Keratinocyte (primary cell): ENCODE data around the gene ANKMY1. TPM values are rescaled to one million over a fixed set of nuclear protein-coding genes. Genes with fewer than 3 reads are reported as not detected.

Experiments
- DNase-seq: peaks from one replicate; pipeline ENCODE4 v3.0.0-alpha.2; 2011; ENCODE audit warnings: low read depth, missing footprints, low spot score
- FAIRE-seq: peaks from 2 replicates; lab custom pipeline; 2011; peaks lifted over from hg19 to GRCh38; lab: Jason Lieb, UNC
- H2AFZ ChIP-seq: 2 replicates; pipeline ENCODE4 v1.6.0; 2012; ENCODE audit warnings: low read length, control low read depth, inconsistent platforms; ENCODE audit not compliant: control insufficient read depth
- H3K27ac ChIP-seq: 2 replicates; pipeline ENCODE4 v1.5.1; 2011; ENCODE audit warnings: low read length; ENCODE audit not compliant: control insufficient read depth, insufficient read depth
- H3K27me3 ChIP-seq: 3 replicates; pipeline ENCODE4 v1.6.0; 2011; ENCODE audit warnings: low read length; ENCODE audit not compliant: control insufficient read depth, insufficient read depth; ENCODE audit errors: extremely low read depth
- H3K36me3 ChIP-seq, 2 experiments: 2 replicates in 1 of 2; 3 replicates in 1 of 2; pipeline ENCODE4 v1.5.1; 2011; ENCODE audit warnings: low read length in 2 of 2, mild to moderate bottlenecking in 1 of 2; ENCODE audit not compliant: control insufficient read depth in 2 of 2, insufficient read depth in 2 of 2; ENCODE audit errors: extremely low read depth in 1 of 2
- H3K4me1 ChIP-seq: 3 replicates; pipeline ENCODE4 v1.5.1; 2011; ENCODE audit warnings: low read length; ENCODE audit not compliant: control insufficient read depth, insufficient read depth; ENCODE audit errors: extremely low read depth
- H3K4me2 ChIP-seq: 3 replicates; pipeline ENCODE4 v1.6.0; 2011; ENCODE audit warnings: low read depth, low read length; ENCODE audit not compliant: control insufficient read depth, insufficient read depth; ENCODE audit errors: extremely low read depth
- H3K4me3 ChIP-seq, 3 experiments: fragments of 200-600 bp in 1 of 3; sonication (generic) in 1 of 3; 2 replicates in 2 of 3; 3 replicates in 1 of 3; pipeline ENCODE4 v1.5.1; 2011 to 2016; ENCODE audit warnings: low read length in 3 of 3, mild to moderate bottlenecking in 3 of 3, control low read depth in 2 of 3, inconsistent platforms in 1 of 3, low read depth in 1 of 3, mixed read lengths in 1 of 3, mixed run types in 1 of 3, moderate library complexity in 1 of 3; ENCODE audit not compliant: control insufficient read depth in 2 of 3, insufficient read depth in 2 of 3; ENCODE audit errors: extremely low read depth in 1 of 3
- H3K79me2 ChIP-seq: 2 replicates; pipeline ENCODE4 v1.6.0; 2012; ENCODE audit warnings: low read length; ENCODE audit not compliant: control insufficient read depth, insufficient read depth
- H3K9ac ChIP-seq: 3 replicates; pipeline ENCODE4 v1.6.0; 2011; ENCODE audit warnings: low read length; ENCODE audit not compliant: control insufficient read depth, insufficient read depth; ENCODE audit errors: extremely low read depth
- H3K9me1 ChIP-seq: 3 replicates; pipeline ENCODE4 v1.6.0; 2011; ENCODE audit warnings: low read length; ENCODE audit not compliant: control insufficient read depth, insufficient read depth; ENCODE audit errors: extremely low read depth
- H3K9me3 ChIP-seq: 2 replicates; pipeline ENCODE4 v1.5.1; 2012; ENCODE audit warnings: low read depth, low read length; ENCODE audit not compliant: control insufficient read depth
- H4K20me1 ChIP-seq: 3 replicates; pipeline ENCODE4 v1.6.0; 2011; ENCODE audit warnings: low read length; ENCODE audit not compliant: control insufficient read depth, insufficient read depth; ENCODE audit errors: extremely low read depth
- CTCF ChIP-seq, 3 experiments: IDR thresholded peaks in 1 of 3; conservative IDR thresholded peaks in 1 of 3; optimal IDR thresholded peaks in 1 of 3; 2 replicates in 2 of 3; 3 replicates in 1 of 3; pipeline versions ENCODE3 to v1.5.1; 2011; ENCODE audit warnings: low read length in 3 of 3, mild to moderate bottlenecking in 3 of 3, moderate library complexity in 2 of 3, control low read depth in 1 of 3, inconsistent platforms in 1 of 3; ENCODE audit not compliant: insufficient read depth in 2 of 3; ENCODE audit errors: extremely low read depth in 1 of 3
- EZH2 ChIP-seq: IDR thresholded peaks from one replicate; pipeline ENCODE4 v1.6.1; 2012; ENCODE audit warnings: inconsistent platforms, mild to moderate bottlenecking, low read length, moderate library complexity
- dilution Hi-C: fragments of 300-500 bp; cut with MboI; formaldehyde crosslinking; loops from one replicate; pipeline ENCODE4 v1.7.0; 2020; ENCODE audit warnings: low sequenced_read_pairs; ENCODE audit not compliant: extremely low pct_ligation_motif_present
- polyA plus RNA-seq, 5 experiments: library from polyadenylated mRNA; depleted of rRNA in 3 of 5; stranded (reverse) in 3 of 5; stranded (forward) in 1 of 5; unstranded in 1 of 5; fragments of >200 nt; gene quantifications; 1 replicate in 1 of 5; 2 replicates in 3 of 5; 3 replicates in 1 of 5; pipeline versions ENCODE4 v1.2.1 to v1.2.3, GENCODE V29; 2011 to 2012; ENCODE audit warnings: missing spikeins in 2 of 5, low read depth in 1 of 5, low replicate concordance in 1 of 5

Gene ANKMY1
- polyA plus RNA-seq, 1 donor (not counting 4 experiments of a cell fraction or from before 2014, with no cell fraction given): 3.3 TPM

DNA sequence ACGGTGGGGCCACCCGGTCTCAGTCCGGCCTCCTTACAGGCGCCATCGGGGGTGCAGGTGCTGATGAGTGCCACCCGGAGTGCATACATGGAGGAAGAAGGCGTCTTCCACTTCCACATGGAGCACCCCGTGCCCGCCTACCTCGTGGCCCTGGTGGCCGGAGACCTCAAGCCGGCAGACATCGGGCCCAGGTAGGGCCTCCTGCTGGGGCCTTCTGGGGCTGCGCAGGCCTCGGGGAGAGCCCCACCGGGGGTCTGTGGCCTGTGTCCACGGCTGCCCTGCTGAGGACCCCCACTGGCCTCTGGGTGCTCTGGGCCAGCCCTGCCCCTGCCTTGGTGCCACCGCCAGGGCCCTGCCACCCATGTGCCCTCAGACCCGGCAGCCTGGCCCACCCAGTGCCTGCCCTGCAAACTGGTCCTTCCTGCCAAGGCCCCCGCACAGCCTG, 15.3 kb upstream of the ANKMY1 start:
- no peak for TF ChIP-seq CTCF (optimal IDR thresholded peaks at IDR 0.05 in 1 of 3, IDR thresholded peaks at IDR 0.05 in 1 of 3, conservative IDR thresholded peaks at IDR 0.05 in 1 of 3; ENCODE audit: extremely low read depth in 1 of 3, insufficient read depth in 2 of 3, low read length in 3 of 3)
- TF ChIP-seq EZH2: no peak
- no peak for DNase-seq
- dilution Hi-C loops: no loop called here

GRCh38 chr2:240572141-240573031, 14.6 kb upstream of the ANKMY1 start:
- no peak for FAIRE-seq
- dilution Hi-C loops: no loop called here
- no peak for DNase-seq
- H3K79me2 ChIP-seq: no peaks in the 10 kb centered on the region
- H3K27me3 ChIP-seq: no peaks in the 10 kb centered on the region
- H3K4me3 ChIP-seq: no peak overlapping the region
- no peaks in the 10 kb centered on the region for H3K9me3 ChIP-seq
- H3K27ac ChIP-seq: no peak overlapping the region
- peaks cover 14% of the 10 kb centered on the region for H3K4me1 ChIP-seq
- TF ChIP-seq CTCF (optimal IDR thresholded peaks at IDR 0.05 in 1 of 3, IDR thresholded peaks at IDR 0.05 in 1 of 3, conservative IDR thresholded peaks at IDR 0.05 in 1 of 3; ENCODE audit: extremely low read depth in 1 of 3, insufficient read depth in 2 of 3, low read length in 3 of 3): no peak
- TF ChIP-seq EZH2: no peak
- peaks cover 5% of the 10 kb centered on the region for H4K20me1 ChIP-seq
- peaks cover 4 to 11% of the 10 kb centered on the region in 2 experiments for H3K36me3 ChIP-seq
- H3K4me2 ChIP-seq: no peak overlapping the region
- H2AFZ ChIP-seq: no peak overlapping the region
- H3K9ac ChIP-seq: no peak overlapping the region
- H3K9me1 ChIP-seq: peaks cover 2% of the 10 kb centered on the region

More for the DNA sequence above, 15.3 kb upstream of the ANKMY1 start:
- Histone ChIP-seq H3K4me1 (peaks cover 9% of the 10 kb centered on the region), H3K4me2 (no peak overlapping the region), H3K27ac (no peak overlapping the region), H3K79me2 (no peaks in the 10 kb centered on the region), H3K4me3 (no peak overlapping the region), H2AFZ (no peak overlapping the region), H3K36me3 (peaks cover 4 to 11% of the 10 kb centered on the region in 2 experiments), H3K27me3 (no peaks in the 10 kb centered on the region), H4K20me1 (peaks cover 8% of the 10 kb centered on the region), H3K9ac (no peak overlapping the region), H3K9me1 (peaks cover 2% of the 10 kb centered on the region), H3K9me3 (no peaks in the 10 kb centered on the region)
- no peak for FAIRE-seq
